ENCODE data around the gene UBE2E3.
"Not testable (repeated sequence)": the region's sequence is repeated elsewhere in the genome, so short reads cannot be mapped to it uniquely, and the experiment has no call there.

Gene UBE2E3

GRCh38 chr2:180980106-180980942, at the start of gene UBE2E3:
TSS of gene UBE2E3 (plus strand) at chr2:180980605. CDS start at chr2:180982043, 1,438 bp downstream.
- DNase-seq, result no peak

DNA sequence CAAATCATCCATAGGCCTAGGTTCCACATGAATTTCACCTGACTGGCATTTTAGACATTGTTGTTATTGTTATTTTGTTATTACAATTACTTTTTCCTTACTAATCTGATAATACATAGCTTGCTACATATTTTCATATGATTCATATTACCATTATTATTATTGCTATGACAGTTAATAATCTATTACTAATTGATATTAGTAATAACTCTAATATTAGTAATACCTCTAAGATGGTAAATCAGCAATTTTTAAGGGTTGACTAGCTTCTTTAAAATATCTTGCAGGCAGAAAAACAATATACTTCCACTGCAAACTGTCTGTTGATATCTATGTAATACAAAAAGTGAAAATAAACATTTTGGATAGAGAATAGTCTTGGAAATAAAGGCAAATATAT, 48.6 kb upstream of the UBE2E3 start:
- no peak for DNase-seq

DNA sequence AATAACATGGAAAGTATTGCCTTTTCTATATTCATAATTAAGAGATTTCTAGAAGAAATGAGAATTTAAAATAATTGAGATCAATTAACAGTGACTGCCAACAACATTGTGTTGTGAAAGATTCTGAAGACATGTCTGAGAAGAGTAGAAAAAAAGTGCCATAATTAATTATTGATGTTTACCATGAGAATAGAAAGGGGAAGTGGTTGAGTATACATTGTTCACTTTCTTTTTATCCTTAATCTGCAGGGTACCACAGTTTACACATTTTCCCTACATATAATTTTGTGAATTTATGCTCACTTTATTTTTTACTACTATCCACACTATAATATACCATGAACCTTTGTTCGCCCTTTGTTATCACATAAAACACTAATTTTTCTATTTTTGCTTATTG, 47.1 kb upstream of the UBE2E3 start:
- DNase-seq, result no peak

DNA sequence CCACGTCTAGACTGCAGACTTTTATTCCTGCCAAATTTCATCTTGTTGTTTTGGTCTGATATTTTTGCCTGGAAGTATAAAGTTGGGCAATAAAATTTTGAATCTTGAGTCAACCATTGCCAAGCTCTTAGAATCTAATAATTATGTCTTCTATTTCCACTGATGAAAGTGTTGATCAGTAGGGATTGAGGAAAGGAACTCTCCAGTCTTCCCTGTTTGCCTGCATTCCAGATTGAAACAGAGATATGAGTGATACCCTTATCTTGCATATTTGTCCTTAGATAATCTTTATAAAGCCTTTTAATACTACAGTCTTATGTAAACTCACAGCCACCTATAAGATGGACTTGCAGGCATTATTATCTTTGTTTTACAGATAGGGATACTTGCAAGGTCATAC, 45.5 kb upstream of the UBE2E3 start:
- no peak for DNase-seq

GRCh38 chr2:180937480-180937879, 42.9 kb upstream of the UBE2E3 start:
- not testable (repeated sequence) for DNase-seq

GRCh38 chr2:180938451-180938850, 42.0 kb upstream of the UBE2E3 start:
- no peak for DNase-seq

- no peak for DNase-seq
Measured at GRCh38 chr2:180943275-180943674, 37.1 kb upstream of the UBE2E3 start.

- DNase-seq, result no peak
Measured at GRCh38 chr2:180944372-180944771, 36.0 kb upstream of the UBE2E3 start.

GRCh38 chr2:180947208-180947689, 33.2 kb upstream of the UBE2E3 start:
- no peak for DNase-seq

GRCh38 chr2:180949896-180950295, 30.5 kb upstream of the UBE2E3 start:
- no peak for DNase-seq

DNA sequence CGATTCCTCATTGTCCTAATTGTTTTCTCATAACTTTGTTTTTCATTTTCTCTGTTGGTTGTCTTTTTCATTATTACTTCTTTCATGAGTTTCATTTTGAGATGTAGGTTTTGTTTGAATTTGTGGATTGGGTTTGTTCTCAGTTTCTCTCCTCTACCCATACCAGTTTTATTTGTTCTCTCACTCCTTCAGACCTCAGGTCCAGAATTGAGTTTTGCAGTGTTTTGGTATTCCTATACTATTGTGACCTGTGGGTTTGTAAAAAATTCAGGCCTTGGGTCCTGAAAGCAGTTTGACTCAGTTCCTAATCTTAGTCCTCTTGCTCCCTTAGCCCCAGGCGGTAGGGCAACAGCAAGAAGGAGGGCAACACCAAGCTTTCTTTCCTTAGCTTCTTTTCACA, 28.3 kb upstream of the UBE2E3 start:
- DNase-seq, result no peak

GRCh38 chr2:180952731-180953336, 27.6 kb upstream of the UBE2E3 start:
- no peak for DNase-seq

DNA sequence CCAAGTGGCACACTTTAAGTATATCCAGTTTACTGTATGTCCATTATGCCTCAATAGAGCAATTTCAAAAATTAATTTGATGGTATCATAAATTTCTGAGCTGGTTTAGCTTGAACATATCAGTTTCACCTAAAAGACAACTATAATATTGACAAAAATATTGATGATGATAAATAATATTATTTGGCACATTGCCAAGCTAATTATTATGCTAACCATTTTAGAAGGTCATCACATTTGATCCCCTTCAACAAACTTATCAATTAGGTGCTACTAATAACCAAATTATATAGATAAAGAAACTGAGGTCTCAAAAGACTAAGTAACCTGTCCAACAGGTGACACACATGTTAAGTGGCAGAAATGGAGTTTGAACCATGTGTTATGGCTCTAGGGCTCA, 26.9 kb upstream of the UBE2E3 start:
- no peak for DNase-seq

- no peak for DNase-seq
Measured at GRCh38 chr2:180955101-180955500, 25.3 kb upstream of the UBE2E3 start.

GRCh38 chr2:180959787-180960186, 20.6 kb upstream of the UBE2E3 start:
- DNase-seq, result no peak

DNA sequence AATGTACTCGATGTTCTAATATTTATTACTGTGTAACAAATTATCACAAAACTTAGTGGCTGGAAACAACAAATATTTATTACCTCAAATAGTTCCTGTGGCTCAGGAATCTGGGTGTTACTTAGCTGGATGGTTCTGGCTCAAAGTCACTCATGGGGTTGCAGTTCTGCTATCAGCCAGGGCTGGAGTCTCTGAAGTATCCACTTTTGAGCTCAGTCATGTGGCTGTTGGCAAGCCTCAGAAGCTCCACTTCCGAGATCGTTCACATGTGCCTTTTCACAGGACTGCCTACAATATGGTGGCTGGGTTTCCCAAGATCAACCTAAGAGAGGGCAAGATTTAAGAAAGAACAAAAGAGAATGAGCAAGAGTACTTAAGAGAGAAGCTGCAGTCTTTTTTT, 19.4 kb upstream of the UBE2E3 start:
- no peak for DNase-seq

GRCh38 chr2:180962727-180963314, 17.6 kb upstream of the UBE2E3 start:
- no peak for DNase-seq

DNA sequence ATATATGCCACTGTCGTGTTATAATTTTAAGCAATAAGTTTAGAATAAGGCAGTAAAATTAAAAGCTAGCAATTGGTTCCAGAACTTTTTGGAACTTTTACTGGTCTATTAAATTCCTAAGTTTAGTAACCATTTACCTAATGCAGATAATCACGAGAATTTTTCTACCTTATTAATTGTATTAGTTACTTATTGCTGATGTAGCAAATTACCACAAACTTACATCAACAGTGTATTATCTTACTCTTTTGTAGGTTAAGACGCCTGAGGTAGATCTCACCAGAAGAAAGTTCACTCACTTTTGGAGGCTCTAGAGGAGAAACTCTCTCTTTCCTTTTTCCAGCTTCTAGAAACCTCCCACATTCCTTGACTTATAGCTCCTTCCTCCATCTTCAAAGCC, 14.0 kb upstream of the UBE2E3 start:
- DNase-seq, result no peak

DNA sequence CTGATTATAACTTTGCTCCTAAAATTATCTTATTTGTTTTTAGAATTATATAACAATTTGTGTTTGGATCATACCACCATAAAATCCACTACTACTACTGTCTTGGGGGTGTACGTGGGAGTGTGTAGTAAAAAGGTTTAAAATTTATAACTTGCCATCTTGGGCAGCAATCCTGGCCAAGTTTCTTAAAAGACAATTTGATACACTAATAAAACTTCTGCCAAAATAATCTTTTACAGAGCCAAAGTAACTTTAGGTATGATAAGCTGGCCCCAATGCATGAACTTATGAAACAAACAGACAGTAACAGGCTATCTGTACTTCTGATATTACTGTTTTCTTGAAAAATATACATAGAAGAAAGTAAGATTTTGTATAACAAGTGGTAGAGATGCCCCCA, 11.3 kb upstream of the UBE2E3 start:
- DNase-seq, result no peak

GRCh38 chr2:180970016-180970415, 10.4 kb upstream of the UBE2E3 start:
- no peak for DNase-seq

DNA sequence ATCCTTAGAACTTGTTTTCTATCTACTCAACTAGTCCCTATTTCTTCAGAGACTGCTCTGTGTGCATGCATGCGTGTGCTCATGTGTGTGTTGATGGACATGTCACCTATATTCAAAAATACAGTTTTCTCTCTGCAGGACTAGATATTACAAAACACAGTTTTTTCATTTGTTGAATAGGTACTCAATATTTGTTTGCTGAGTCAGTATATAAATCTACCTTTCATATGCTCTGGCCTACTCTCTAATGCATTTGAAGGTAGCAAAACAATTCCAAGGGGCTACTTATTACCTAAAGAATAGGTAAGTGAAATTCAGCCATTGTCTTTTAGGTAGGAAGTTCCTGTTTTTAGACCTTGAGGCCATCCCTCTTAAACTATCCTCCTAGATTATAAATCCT, 8.6 kb upstream of the UBE2E3 start:
- DNase-seq, result no peak

DNA sequence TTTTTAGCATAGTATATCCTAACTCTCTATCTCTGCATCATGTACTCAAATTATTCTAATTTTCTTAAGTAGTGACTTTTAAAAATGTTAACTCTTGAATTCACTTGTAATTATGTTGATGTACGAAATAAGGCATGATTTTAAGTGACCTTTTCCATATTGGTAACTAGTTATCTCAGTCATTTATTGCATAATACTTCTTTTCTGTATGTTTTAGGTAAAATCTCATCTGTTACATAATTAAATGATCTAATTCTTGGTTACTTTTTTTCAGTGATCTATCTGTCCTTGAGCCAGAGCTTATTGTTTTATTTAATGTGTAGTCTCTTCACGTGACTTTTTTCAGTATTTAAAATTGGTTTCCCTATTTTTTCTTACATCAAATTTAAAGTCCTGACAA, 4.8 kb upstream of the UBE2E3 start:
- DNase-seq, result no peak

DNA sequence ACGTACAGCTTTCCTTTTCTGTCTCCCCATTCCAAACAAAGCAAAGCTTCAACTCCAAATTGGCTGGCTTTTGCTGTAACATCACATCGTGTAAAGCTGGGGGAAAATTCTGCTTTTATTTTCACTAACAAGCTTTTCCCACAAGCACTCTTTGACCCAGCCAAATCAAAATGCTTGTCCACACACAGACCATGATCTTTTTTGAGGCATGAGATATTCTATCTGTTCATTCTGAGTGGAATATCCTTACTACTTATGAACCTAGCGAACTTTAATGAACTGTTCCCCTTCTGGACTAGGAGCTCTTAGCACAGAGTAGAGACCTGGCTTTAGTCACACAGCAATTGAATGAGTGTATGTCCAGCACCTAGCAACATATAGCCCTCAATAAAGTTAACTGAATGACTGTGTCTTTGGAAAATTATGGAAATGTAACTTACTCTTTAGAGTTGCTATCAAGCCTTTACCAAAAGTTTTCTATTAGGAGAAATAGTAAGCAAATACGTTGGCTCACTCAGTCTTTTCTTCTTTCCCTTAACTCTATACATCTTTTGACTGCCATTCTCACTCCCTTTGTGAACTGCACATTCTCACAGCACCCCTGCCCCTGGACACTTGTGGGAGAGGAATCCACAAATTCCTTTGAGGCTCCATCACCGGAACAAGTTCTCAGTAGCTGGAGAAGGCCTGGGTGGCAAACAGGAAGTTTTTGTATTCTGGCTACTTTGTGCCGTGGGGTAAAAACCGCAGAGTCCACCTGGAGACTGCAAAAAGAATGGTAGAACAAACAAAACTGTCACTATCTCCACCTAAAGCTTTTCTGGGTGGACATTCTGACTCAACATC, 1.3 kb upstream of the UBE2E3 start:
- DNase-seq, result peak in 1 of 2 experiments; percentile 6

Measured in cerebellar nuclear complex (tissue), 1 donor.